Testis (tissue), 3 donors: ENCODE measurements around the gene BBS1. TPM values are rescaled to one million over a fixed set of nuclear protein-coding genes. Genes with fewer than 3 reads are reported as not detected.

Experiments
- DNase-seq: peaks from one replicate; pipeline ENCODE4 v3.0.0-alpha.2; 2019
- H3K27ac ChIP-seq, 2 donors: fragments of 200-600 bp; sonication (generic); one replicate each; pipeline ENCODE4 v1.5.1; 2019
- H3K27me3 ChIP-seq: fragments of 200-600 bp; sonication (generic); one replicate; pipeline ENCODE4 v1.5.1; 2019
- H3K36me3 ChIP-seq: fragments of 200-600 bp; sonication (generic); one replicate; pipeline ENCODE4 v1.5.1; 2017; ENCODE audit warnings: low read depth; ENCODE audit errors: missing control alignments
- H3K4me1 ChIP-seq: fragments of 200-600 bp; sonication (generic); one replicate; pipeline ENCODE4 v1.5.1; 2019
- H3K4me3 ChIP-seq, 2 donors: fragments of 200-600 bp; sonication (generic); one replicate each; pipeline ENCODE4 v1.5.1; 2017 to 2019
- H3K9me3 ChIP-seq: fragments of 200-600 bp; sonication (generic); one replicate; pipeline ENCODE4 v1.5.1; 2017
- CTCF ChIP-seq, 3 experiments: fragments of 450-650 bp in 2 of 3; fragments of 200-600 bp in 1 of 3; sonication (generic) in 1 of 3; IDR thresholded peaks; one replicate each; pipeline ENCODE4 v1.5.1; 2016 to 2019; ENCODE audit warnings: antibody characterized with exemption in 3 of 3, mild to moderate bottlenecking in 2 of 3, moderate library complexity in 1 of 3
- POLR2A ChIP-seq: fragments of 450-650 bp; IDR thresholded peaks from one replicate; pipeline ENCODE4 v1.6.1; 2017; ENCODE audit warnings: antibody characterized with exemption, mild to moderate bottlenecking, moderate library complexity
- WGBS, 2 donors: methylation state at CpG; one replicate each; pipeline ENCODE4 v1.1.5; 2018; 5-methylcytosine and 5-hydroxymethylcytosine counted together
- intact Hi-C: fragments of 100-400 bp; cut with DNase I; formaldehyde crosslinking; loops from one replicate; pipeline ENCODE4 v1.15.1; 2023; ENCODE audit warnings: low total_unique reads
- polyA plus RNA-seq: library from polyadenylated mRNA; stranded (reverse); fragments of 350-450 nt; fragmentation: Illumina TruSeq; extraction: RNeasy Lipid Tissue Mini Kit (QIAGEN cat#74804); gene quantifications from one replicate; pipeline ENCODE4 v1.2.3, GENCODE V29; 2014; ENCODE audit warnings: low read depth, low replicate concordance; ENCODE audit not compliant: insufficient read depth
- total RNA-seq, 2 donors: library from RNA; depleted of rRNA; stranded (reverse); fragments of >200 nt; gene quantifications; one replicate each; pipeline ENCODE4 v1.2.3, GENCODE V29; 2016

BBS1 gene
- total and polyA plus RNA-seq, 3 donors from 2014 or later = 42.9 to 89.3 (median 86.1) TPM

DNA sequence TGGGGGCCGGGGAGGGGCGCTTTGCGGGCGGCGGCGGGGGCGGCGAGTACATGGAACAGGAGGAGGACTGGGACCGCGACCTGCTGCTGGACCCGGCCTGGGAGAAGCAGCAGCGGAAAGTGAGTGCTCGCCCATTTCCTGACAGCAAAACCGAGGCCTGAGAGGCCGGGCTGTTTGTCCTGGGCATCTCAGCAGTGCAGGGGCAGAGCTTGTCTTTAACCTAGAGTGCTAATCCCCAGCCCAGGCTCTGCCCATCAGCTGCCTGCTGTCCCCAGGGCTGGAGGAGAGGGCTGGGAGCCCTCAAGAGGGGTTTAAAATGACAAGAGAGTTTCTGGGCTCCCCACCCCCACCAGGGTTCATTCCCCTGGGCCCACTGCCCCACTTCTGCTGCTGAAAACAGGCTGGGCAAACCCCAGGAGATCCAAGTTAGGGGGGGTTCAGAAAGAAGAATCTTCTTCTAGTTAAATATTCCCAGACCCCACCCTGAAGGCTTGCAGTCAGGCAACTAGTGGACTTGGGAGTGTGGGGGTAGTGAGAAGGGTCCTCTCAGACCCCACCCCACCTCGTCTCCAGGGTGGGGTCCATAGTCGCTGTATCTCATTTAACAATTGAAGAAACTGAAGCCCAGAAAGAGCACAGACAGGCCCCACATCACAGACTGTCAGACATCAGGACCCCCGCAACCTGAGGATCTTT, 36.7 kb downstream of the BBS1 start:
- H3K9me3 ChIP-seq = no peaks in the 10 kb centered on the region
- TF ChIP-seq CTCF (IDR thresholded peaks at IDR 0.05) (no peak), POLR2A (no peak)
- peak overlapping the region in 1 of 2 donors; percentile 9 for H3K27ac ChIP-seq
- WGBS, 2 donors = 29 to 49% methylated on average over 3 to 18 of the region's 18 CpGs
- no peaks in the 10 kb centered on the region for H3K36me3 ChIP-seq
- peak overlapping the region; percentile 70 to 85 for H3K4me3 ChIP-seq
- no peak for DNase-seq
- no peaks in the 10 kb centered on the region for H3K27me3 ChIP-seq
- intact Hi-C loops = no loop called here
- peaks cover 18% of the 10 kb centered on the region for H3K4me1 ChIP-seq

- 40 to 54% methylated on average over 5 of the region's 5 CpGs for WGBS, 2 donors
These were observed 37.2 kb downstream of the BBS1 start for GRCh38 chr11:66547662-66548009.

DNA sequence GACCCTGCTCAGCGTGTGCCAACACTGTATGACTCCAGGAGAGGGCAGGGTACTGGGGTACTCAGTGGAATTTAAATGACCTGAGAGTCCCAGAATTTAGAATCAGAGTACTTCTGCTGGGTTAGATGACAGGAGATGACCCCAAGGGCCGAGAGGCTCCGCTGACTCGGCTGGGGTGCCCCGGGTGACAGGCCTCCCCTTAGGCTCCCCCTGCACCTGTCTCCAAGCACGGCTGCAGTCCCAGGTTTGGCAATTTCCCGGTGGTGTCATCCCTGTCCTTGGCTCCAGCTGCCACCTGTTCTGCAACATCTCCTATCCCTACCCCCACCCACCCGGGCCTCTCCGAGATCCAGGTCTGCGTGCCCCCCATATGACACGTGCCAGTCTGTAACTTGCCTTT, 37.6 kb downstream of the BBS1 start:
- DNase-seq = no peak
- Histone ChIP-seq H3K36me3 (no peaks in the 10 kb centered on the region), H3K9me3 (no peaks in the 10 kb centered on the region), H3K4me1 (peaks cover 18% of the 10 kb centered on the region), H3K27me3 (no peaks in the 10 kb centered on the region), H3K4me3 (no peak overlapping the region), H3K27ac (no peak overlapping the region)
- 47% methylated on average over 8 to 11 of the region's 11 CpGs for WGBS, 2 donors
- intact Hi-C loops = no loop called here
- TF ChIP-seq CTCF (IDR thresholded peaks at IDR 0.05) (no peak), POLR2A (no peak)

More at GRCh38 chr11:66547662-66548009, 37.2 kb downstream of the BBS1 start:
- Histone ChIP-seq H3K27me3 (no peaks in the 10 kb centered on the region), H3K4me1 (peaks cover 18% of the 10 kb centered on the region), H3K9me3 (no peaks in the 10 kb centered on the region), H3K4me3 (no peak overlapping the region), H3K36me3 (no peaks in the 10 kb centered on the region), H3K27ac (no peak overlapping the region)
- DNase-seq = no peak
- intact Hi-C loops = no loop called here
- TF ChIP-seq CTCF (IDR thresholded peaks at IDR 0.05) = no peak

DNA sequence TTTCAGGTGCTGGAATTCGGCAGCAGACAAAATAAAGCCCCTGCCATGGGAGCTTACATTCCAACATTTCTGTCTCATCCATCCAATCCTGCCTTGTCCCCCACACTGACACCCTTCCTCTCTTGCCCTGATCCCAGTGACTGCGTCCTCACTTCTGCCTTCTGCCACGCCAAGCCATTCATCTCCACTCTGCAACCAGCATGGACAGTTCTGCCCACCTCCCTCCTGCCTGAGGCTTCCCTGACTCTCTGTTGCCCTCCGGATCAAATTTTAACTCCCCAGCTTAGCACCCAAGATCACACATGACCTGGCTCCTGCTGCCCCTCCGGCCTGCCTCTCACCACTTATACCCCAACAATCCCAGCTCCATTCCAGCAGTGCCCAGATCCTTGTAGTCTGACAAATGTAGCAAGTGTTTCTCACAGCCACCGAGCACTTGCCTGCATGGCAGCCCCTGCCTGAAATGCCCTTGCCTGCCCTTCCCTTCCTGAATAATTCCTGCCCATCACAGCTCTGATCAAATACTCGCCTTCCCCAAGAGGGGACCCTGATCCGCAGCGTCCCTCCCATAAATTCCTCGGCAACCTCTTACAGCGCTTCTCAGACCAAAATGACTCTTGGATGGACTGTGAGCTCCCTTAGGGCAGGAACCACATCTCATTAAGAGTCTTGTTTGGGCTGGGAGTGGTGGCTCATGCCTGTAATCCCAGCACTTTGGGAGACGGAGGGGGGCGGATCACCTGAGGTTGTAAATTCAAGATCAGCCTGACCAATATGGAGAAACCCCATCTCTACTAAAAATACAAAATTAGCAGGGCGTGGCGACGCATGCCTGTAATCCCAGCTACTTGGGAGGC, 38.6 kb downstream of the BBS1 start:
- no peak overlapping the region for H3K4me3 ChIP-seq
- H3K4me1 ChIP-seq = peaks cover 12% of the 10 kb centered on the region
- H3K9me3 ChIP-seq = no peaks in the 10 kb centered on the region
- intact Hi-C loops = no loop called here
- no peak for DNase-seq
- H3K36me3 ChIP-seq = no peaks in the 10 kb centered on the region
- 65 to 67% methylated on average over 16 of the region's 16 CpGs for WGBS, 2 donors
- no peak overlapping the region for H3K27ac ChIP-seq
- TF ChIP-seq CTCF (IDR thresholded peaks at IDR 0.05) = no peak
- TF ChIP-seq POLR2A = no peak
- H3K27me3 ChIP-seq = no peaks in the 10 kb centered on the region
